ENCODE results near the gene IFT43.
"Not testable (repeated sequence)": the region's sequence is repeated elsewhere in the genome, so short reads cannot be mapped to it uniquely, and the experiment has no call there.

The IFT43 gene

GRCh38 chr14:75987201-75987970 lies 1.8 kb downstream of the IFT43 start:
- no peak for TF ChIP-seq ZNF274 (IDR thresholded peaks at IDR 0.05; ENCODE audit: low read depth, low read length)
- H3K4me3 ChIP-seq (ENCODE audit: low read length) = no peak overlapping the region

- no peak for TF ChIP-seq ZNF274 (IDR thresholded peaks at IDR 0.05; ENCODE audit: low read depth, low read length)
- no peak overlapping the region for H3K4me3 ChIP-seq (ENCODE audit: low read length)
Observed at GRCh38 chr14:75989134-75989533, 3.6 kb downstream of the IFT43 start.

- no peak overlapping the region for H3K4me3 ChIP-seq (ENCODE audit: low read length)
- no peak for TF ChIP-seq ZNF274 (IDR thresholded peaks at IDR 0.05; ENCODE audit: low read depth, low read length)
Observed at GRCh38 chr14:75990297-75990696, 4.7 kb downstream of the IFT43 start.

GRCh38 chr14:75991753-75992152 lies 6.2 kb downstream of the IFT43 start:
- H3K4me3 ChIP-seq (ENCODE audit: low read length) = no peak overlapping the region
- TF ChIP-seq ZNF274 (IDR thresholded peaks at IDR 0.05; ENCODE audit: low read depth, low read length) = no peak

GRCh38 chr14:75993567-75994041 lies 8.0 kb downstream of the IFT43 start:
- TF ChIP-seq ZNF274 (IDR thresholded peaks at IDR 0.05; ENCODE audit: low read depth, low read length) = no peak

GRCh38 chr14:75995372-75996041 lies 9.9 kb downstream of the IFT43 start:
- no peak overlapping the region for H3K4me3 ChIP-seq (ENCODE audit: low read length)

More at GRCh38 chr14:75993567-75994041, 8.0 kb downstream of the IFT43 start:
- H3K4me3 ChIP-seq (ENCODE audit: low read length) = no peak overlapping the region

GRCh38 chr14:75996488-75996887 lies 10.9 kb downstream of the IFT43 start:
- H3K4me3 ChIP-seq (ENCODE audit: low read length) = no peak overlapping the region
- TF ChIP-seq ZNF274 (IDR thresholded peaks at IDR 0.05; ENCODE audit: low read depth, low read length) = no peak

More at GRCh38 chr14:75995372-75996041, 9.9 kb downstream of the IFT43 start:
- no peak for TF ChIP-seq ZNF274 (IDR thresholded peaks at IDR 0.05; ENCODE audit: low read depth, low read length)

- no peak overlapping the region for H3K4me3 ChIP-seq (ENCODE audit: low read length)
- no peak for TF ChIP-seq ZNF274 (IDR thresholded peaks at IDR 0.05; ENCODE audit: low read depth, low read length)
Observed at GRCh38 chr14:75999511-76000190, 14.1 kb downstream of the IFT43 start.

- TF ChIP-seq ZNF274 (IDR thresholded peaks at IDR 0.05; ENCODE audit: low read depth, low read length) = no peak
- no peak overlapping the region for H3K4me3 ChIP-seq (ENCODE audit: low read length)
Observed at GRCh38 chr14:76002383-76002782, 16.8 kb downstream of the IFT43 start.

GRCh38 chr14:76006253-76006652 lies 20.7 kb downstream of the IFT43 start:
- TF ChIP-seq ZNF274 (IDR thresholded peaks at IDR 0.05; ENCODE audit: low read depth, low read length) = no peak

GRCh38 chr14:76007379-76007778 lies 21.8 kb downstream of the IFT43 start:
- TF ChIP-seq ZNF274 (IDR thresholded peaks at IDR 0.05; ENCODE audit: low read depth, low read length) = no peak
- H3K4me3 ChIP-seq (ENCODE audit: low read length) = no peak overlapping the region

More at GRCh38 chr14:76006253-76006652, 20.7 kb downstream of the IFT43 start:
- H3K4me3 ChIP-seq (ENCODE audit: low read length) = no peak overlapping the region

- TF ChIP-seq ZNF274 (IDR thresholded peaks at IDR 0.05; ENCODE audit: low read depth, low read length) = no peak
- no peak overlapping the region for H3K4me3 ChIP-seq (ENCODE audit: low read length)
Observed at GRCh38 chr14:76007852-76008251, 22.3 kb downstream of the IFT43 start.

GRCh38 chr14:76009627-76010026 lies 24.1 kb downstream of the IFT43 start:
- H3K4me3 ChIP-seq (ENCODE audit: low read length) = not testable (repeated sequence)

GRCh38 chr14:76011930-76012329 lies 26.4 kb downstream of the IFT43 start:
- H3K4me3 ChIP-seq (ENCODE audit: low read length) = no peak overlapping the region
- TF ChIP-seq ZNF274 (IDR thresholded peaks at IDR 0.05; ENCODE audit: low read depth, low read length) = no peak

- TF ChIP-seq ZNF274 (IDR thresholded peaks at IDR 0.05; ENCODE audit: low read depth, low read length) = no peak
- no peak overlapping the region for H3K4me3 ChIP-seq (ENCODE audit: low read length)
Observed at GRCh38 chr14:76012354-76012753, 26.8 kb downstream of the IFT43 start.
